ENCODE measurements around the gene SLC12A3.
"Not testable (repeated sequence)": the region's sequence is repeated elsewhere in the genome, so short reads cannot be mapped to it uniquely, and the experiment has no call there.

Gene SLC12A3

GRCh38 chr16:56869513-56870275 lies 4.7 kb downstream of the SLC12A3 start:
- DNase-seq: peak; percentile 44

GRCh38 chr16:56870276-56870888 lies 5.4 kb downstream of the SLC12A3 start:
- DNase-seq: no peak

GRCh38 chr16:56871172-56871593 lies 6.2 kb downstream of the SLC12A3 start:
- peak; percentile 51 for DNase-seq

- DNase-seq: no peak
Measured at GRCh38 chr16:56872863-56873391, 7.9 kb downstream of the SLC12A3 start.

- DNase-seq: no peak
Measured at GRCh38 chr16:56874800-56875199, 9.8 kb downstream of the SLC12A3 start.

- no peak for DNase-seq
Measured at GRCh38 chr16:56876048-56876447, 11.0 kb downstream of the SLC12A3 start.

- no peak for DNase-seq
Measured at GRCh38 chr16:56877486-56878182, 12.6 kb downstream of the SLC12A3 start.

- DNase-seq: no peak
Measured at GRCh38 chr16:56878282-56878854, 13.4 kb downstream of the SLC12A3 start.

- DNase-seq: no peak
Measured at GRCh38 chr16:56879276-56879675, 14.3 kb downstream of the SLC12A3 start.

- no peak for DNase-seq
Measured at GRCh38 chr16:56880176-56880575, 15.2 kb downstream of the SLC12A3 start.

GRCh38 chr16:56880685-56881084 lies 15.7 kb downstream of the SLC12A3 start:
- no peak for DNase-seq

GRCh38 chr16:56882077-56882800 lies 17.2 kb downstream of the SLC12A3 start:
- DNase-seq: no peak

GRCh38 chr16:56883586-56883985 lies 18.6 kb downstream of the SLC12A3 start:
- no peak for DNase-seq

GRCh38 chr16:56884026-56884582 lies 19.1 kb downstream of the SLC12A3 start:
- no peak for DNase-seq

GRCh38 chr16:56884929-56885328 lies 19.9 kb downstream of the SLC12A3 start:
- DNase-seq: not testable (repeated sequence)

GRCh38 chr16:56885446-56886162 lies 20.6 kb downstream of the SLC12A3 start:
- DNase-seq: no peak

GRCh38 chr16:56886296-56886695 lies 21.3 kb downstream of the SLC12A3 start:
- DNase-seq: no peak

- no peak for DNase-seq
Measured at GRCh38 chr16:56886826-56887225, 21.8 kb downstream of the SLC12A3 start.

- DNase-seq: no peak
Measured at GRCh38 chr16:56888806-56889205, 23.8 kb downstream of the SLC12A3 start.

GRCh38 chr16:56889206-56889605 lies 24.2 kb downstream of the SLC12A3 start:
- DNase-seq: no peak

GRCh38 chr16:56891685-56892084 lies 26.7 kb downstream of the SLC12A3 start:
- DNase-seq: no peak

GRCh38 chr16:56892705-56893104 lies 27.7 kb downstream of the SLC12A3 start:
- no peak for DNase-seq
